OCI-LY7 (cell line): ENCODE data around the gene CKLF. TPM values are rescaled to one million over a fixed set of nuclear protein-coding genes. Genes with fewer than 3 reads are reported as not detected.

Experiments
- BruUV-seq: library from RNA; stranded (reverse); fragments of 400-500 nt; replicated peaks from 2 replicates; lab custom pipeline; 2021; lab: Mats Ljungman, UMichigan
- CTCF ChIA-PET: fragments of 300-600 bp; sonication (Branson Sonifier 250); formaldehyde crosslinking; loops from one replicate; lab custom pipeline; 2022; ENCODE audit warnings: antibody characterized with exemption; ENCODE audit not compliant: unreplicated experiment; lab: Charles Lee
- POLR2A ChIA-PET: fragments of 300-600 bp; sonication (Branson Sonifier 250); formaldehyde crosslinking; loops from one replicate; lab custom pipeline; 2022; ENCODE audit warnings: antibody characterized with exemption; lab: Charles Lee
- DNase-seq: peaks from one replicate; pipeline ENCODE4 v3.0.0-alpha.2; 2015; ENCODE audit warnings: low spot score
- H2AFZ ChIP-seq: fragments of 200-600 bp; sonication (generic), shearing (Covaris generic); 2 replicates; pipeline ENCODE4 v1.6.1; 2014; ENCODE audit warnings: mild to moderate bottlenecking, antibody characterized with exemption, low read length, moderate library complexity
- H3K27ac ChIP-seq: fragments of 200-600 bp; sonication (generic); 2 replicates; pipeline ENCODE4 v1.5.1; 2014; ENCODE audit warnings: mixed run types, low read depth, mild to moderate bottlenecking, moderate library complexity, low read length, inconsistent platforms; ENCODE audit not compliant: poor library complexity, severe bottlenecking
- H3K36me3 ChIP-seq: fragments of 200-600 bp; sonication (generic); 2 replicates; pipeline ENCODE4 v1.6.1; 2014; ENCODE audit warnings: mild to moderate bottlenecking, antibody characterized with exemption, low read length, moderate library complexity, mixed read lengths; ENCODE audit not compliant: insufficient read depth
- H3K4me1 ChIP-seq: fragments of 200-600 bp; sonication (generic); 2 replicates; pipeline ENCODE4 v1.5.1; 2014; ENCODE audit warnings: mild to moderate bottlenecking, low read length; ENCODE audit not compliant: insufficient read depth, poor library complexity, severe bottlenecking
- H3K4me2 ChIP-seq: fragments of 200-600 bp; sonication (generic); 2 replicates; pipeline ENCODE4 v1.6.1; 2014; ENCODE audit warnings: mild to moderate bottlenecking, low read length
- H3K4me3 ChIP-seq: fragments of 200-600 bp; sonication (generic); 2 replicates; pipeline ENCODE4 v1.5.1; 2014; ENCODE audit warnings: mild to moderate bottlenecking, low read depth, low read length; ENCODE audit not compliant: poor library complexity, severe bottlenecking
- H3K79me2 ChIP-seq: fragments of 200-600 bp; sonication (generic); 2 replicates; pipeline ENCODE4 v1.6.1; 2016; ENCODE audit warnings: low read depth, mild to moderate bottlenecking, low read length, moderate library complexity, mixed read lengths; ENCODE audit not compliant: insufficient read depth
- H3K9me2 ChIP-seq: fragments of 200-600 bp; sonication (generic); 2 replicates; pipeline ENCODE4 v1.6.1; 2016; ENCODE audit warnings: mild to moderate bottlenecking, low read length, mixed read lengths; ENCODE audit not compliant: insufficient read depth
- H3K9me3 ChIP-seq: fragments of 200-600 bp; sonication (generic); 2 replicates; pipeline ENCODE4 v1.6.1; 2014; ENCODE audit warnings: mild to moderate bottlenecking, mixed run types, low read length, mixed read lengths
- H4K20me1 ChIP-seq: fragments of 200-600 bp; sonication (generic); 2 replicates; pipeline ENCODE4 v1.6.1; 2014; ENCODE audit warnings: mild to moderate bottlenecking, antibody characterized with exemption, low read length, moderate library complexity, mixed read lengths; ENCODE audit not compliant: insufficient read depth
- CTCF ChIP-seq: fragments of 200-600 bp; sonication (generic); conservative IDR thresholded peaks from 2 replicates; pipeline ENCODE4 v1.5.1; 2014; ENCODE audit warnings: mild to moderate bottlenecking, antibody characterized with exemption, low read length, moderate library complexity, mixed read lengths
- EZH2phosphoT487 ChIP-seq: fragments of 200-600 bp; sonication (generic); IDR thresholded peaks from 2 replicates; pipeline ENCODE4 v1.6.1; 2018; ENCODE audit warnings: low read depth, borderline replicate concordance, mild to moderate bottlenecking, mixed run types, antibody characterized with exemption, low read length, moderate library complexity, mixed read lengths
- intact Hi-C: fragments of 100-400 bp; cut with micrococcal nuclease; formaldehyde crosslinking; loops from one replicate; pipeline ENCODE4 v1.10.0; 2022; ENCODE audit not compliant: unreplicated experiment
- total RNA-seq, 2 experiments: library from RNA; depleted of rRNA in 1 of 2; stranded (reverse); fragments of >200 nt in 1 of 2; shearing (Covaris generic) in 1 of 2; gene quantifications; 2 replicates each; pipeline ENCODE4 v1.2.3, GENCODE V29; 2014 to 2022

Gene CKLF
- total RNA-seq, 2 experiments from 2014 or later, result 56.6 to 98.7 TPM

DNA sequence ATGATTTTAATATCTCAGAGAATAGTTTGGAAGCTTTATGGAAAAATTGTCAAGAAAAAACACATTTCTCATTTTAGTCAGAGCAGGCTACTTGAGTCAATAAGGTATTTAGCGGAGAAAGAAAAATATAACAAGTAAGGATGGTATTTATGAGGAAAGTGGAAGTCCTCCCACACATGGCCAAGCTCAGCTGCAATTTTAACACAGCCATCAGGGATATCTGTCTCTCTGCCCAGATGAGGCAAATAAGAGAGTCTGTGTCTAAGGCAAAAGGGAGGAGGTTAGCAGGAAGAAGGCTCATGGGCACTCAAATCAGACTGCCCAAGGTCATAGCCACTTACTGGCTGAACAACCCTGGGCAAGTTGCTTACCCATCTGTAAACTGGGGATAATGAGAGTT, 21.7 kb downstream of the CKLF start:
- ChIA-PET POLR2A (interaction anchor here (0.7 kb wide), 2 partner anchors 45 to 953 kb away, joined by 3 read pairs; no protein-coding TSS in a partner anchor), CTCF (no interaction called here)
- Histone ChIP-seq H3K27ac (no peak overlapping the region), H3K4me3 (no peak overlapping the region), H3K4me1 (no peaks in the 10 kb centered on the region), H3K79me2 (no peaks in the 10 kb centered on the region), H2AFZ (no peak overlapping the region), H3K4me2 (no peak overlapping the region), H4K20me1 (no peaks in the 10 kb centered on the region), H3K36me3 (0 out of 2 replicates have a peak, but pooled peaks cover 5% of the 10 kb centered on the region), H3K9me2 (no peaks in the 10 kb centered on the region), H3K9me3 (no peaks in the 10 kb centered on the region)
- DNase-seq, result no peak
- intact Hi-C loops, result no loop called here
- TF ChIP-seq EZH2phosphoT487 (no peak), CTCF (no peak)
- no TSS peak for BruUV-seq

GRCh38 chr16:66574531-66574930, 22.2 kb downstream of the CKLF start:
- Histone ChIP-seq H3K27ac (no peak overlapping the region), H2AFZ (no peak overlapping the region), H3K4me3 (no peak overlapping the region), H3K9me3 (no peaks in the 10 kb centered on the region), H3K4me1 (no peaks in the 10 kb centered on the region), H3K36me3 (0 out of 2 replicates have a peak, but pooled peaks cover 5% of the 10 kb centered on the region), H3K4me2 (no peak overlapping the region), H3K79me2 (no peaks in the 10 kb centered on the region), H4K20me1 (no peaks in the 10 kb centered on the region), H3K9me2 (no peaks in the 10 kb centered on the region)
- CTCF ChIA-PET, result no interaction called here
- intact Hi-C loops, result no loop called here
- no TSS peak for BruUV-seq
- POLR2A ChIA-PET, result no interaction called here
- TF ChIP-seq CTCF, result no peak
- TF ChIP-seq EZH2phosphoT487, result no peak
- DNase-seq, result no peak

- 0 out of 2 replicates have a peak, but pooled peaks cover 5% of the 10 kb centered on the region for H3K36me3 ChIP-seq
- no peaks in the 10 kb centered on the region for H3K4me1 ChIP-seq
- H3K9me3 ChIP-seq, result no peaks in the 10 kb centered on the region
- BruUV-seq, result no TSS peak
- H3K27ac ChIP-seq, result no peak overlapping the region
- H3K4me3 ChIP-seq, result no peak overlapping the region
- no peaks in the 10 kb centered on the region for H4K20me1 ChIP-seq
- no peak for TF ChIP-seq CTCF
- no peak for TF ChIP-seq EZH2phosphoT487
- intact Hi-C loops, result no loop called here
- H3K9me2 ChIP-seq, result no peaks in the 10 kb centered on the region
- DNase-seq, result no peak
- no peak overlapping the region for H3K4me2 ChIP-seq
- CTCF ChIA-PET, result no interaction called here
- H3K79me2 ChIP-seq, result no peaks in the 10 kb centered on the region
- POLR2A ChIA-PET, result interaction anchor here (1.1 to 1.2 kb wide), 2 partner anchors 54 to 63 kb away, joined by 3 to 4 read pairs; no protein-coding TSS in a partner anchor
- no peak overlapping the region for H2AFZ ChIP-seq
Measured at GRCh38 chr16:66575060-66575459, 22.7 kb downstream of the CKLF start.
